GM06990 (cell line): ENCODE data around the gene CCDC47.

Experiments
- DNase-seq: peaks from one replicate; pipeline ENCODE4 v3.0.0-alpha.2; 2011; ENCODE audit not compliant: insufficient read length; ENCODE audit errors: extremely low read depth
- H3K27me3 ChIP-seq: replicated peaks from 2 replicates; pipeline ENCODE4 v1.6.0; 2011; ENCODE audit warnings: low read length; ENCODE audit not compliant: control insufficient read depth, insufficient read depth
- H3K36me3 ChIP-seq: 2 replicates; pipeline ENCODE4 v1.5.1; 2011; ENCODE audit warnings: low read length; ENCODE audit not compliant: control insufficient read depth, insufficient read depth
- H3K4me3 ChIP-seq: replicated peaks from 2 replicates; pipeline ENCODE4 v1.5.1; 2011; ENCODE audit warnings: low read depth, mild to moderate bottlenecking, control low read depth, low read length
- CTCF ChIP-seq: IDR thresholded peaks from 2 replicates; pipeline ENCODE4 v1.5.1; 2011; ENCODE audit warnings: low read length, control low read depth, mild to moderate bottlenecking, inconsistent platforms; ENCODE audit not compliant: insufficient read depth, poor library complexity, severe bottlenecking

CCDC47 gene

GRCh38 chr17:63698886-63699637, 74.3 kb downstream of the CCDC47 start:
- TF ChIP-seq CTCF = no peak
- Histone ChIP-seq H3K36me3 (peaks cover 24% of the 10 kb centered on the region), H3K4me3 (peak overlapping the region; percentile 91), H3K27me3 (no peaks in the 10 kb centered on the region)
- DNase-seq = peak; percentile 90

GRCh38 chr17:63698381-63698885, 75.0 kb downstream of the CCDC47 start:
- Histone ChIP-seq H3K36me3 (peaks cover 23% of the 10 kb centered on the region), H3K27me3 (no peaks in the 10 kb centered on the region), H3K4me3 (peak overlapping the region; percentile 91)
- no peak for TF ChIP-seq CTCF
- peak; percentile 61 for DNase-seq

GRCh38 chr17:63697341-63698286, 75.8 kb downstream of the CCDC47 start:
- peaks cover 17% of the 10 kb centered on the region for H3K36me3 ChIP-seq
- DNase-seq = peak; percentile 80
- peak; percentile 83 for TF ChIP-seq CTCF
- H3K27me3 ChIP-seq = no peaks in the 10 kb centered on the region
- H3K4me3 ChIP-seq = peak overlapping the region; percentile 91

GRCh38 chr17:63696381-63696961, 76.9 kb downstream of the CCDC47 start:
- H3K27me3 ChIP-seq = no peaks in the 10 kb centered on the region
- H3K4me3 ChIP-seq = peak overlapping the region; percentile 91
- peak; percentile 46 for DNase-seq
- peak; percentile 53 for TF ChIP-seq CTCF
- peaks cover 21% of the 10 kb centered on the region for H3K36me3 ChIP-seq

GRCh38 chr17:63695889-63696288, 77.5 kb downstream of the CCDC47 start:
- H3K4me3 ChIP-seq = no peak overlapping the region
- no peak for DNase-seq
- no peaks in the 10 kb centered on the region for H3K27me3 ChIP-seq
- peaks cover 26% of the 10 kb centered on the region for H3K36me3 ChIP-seq
- TF ChIP-seq CTCF = no peak
